GM06990 (cell line): ENCODE measurements around the gene SPTLC3.
A peak's percentile ranks its signal among the peaks of the same experiment; 100 is the strongest.

ENCODE experiments used
- DNase-seq: peaks from one replicate; pipeline ENCODE4 v3.0.0-alpha.2; 2011; ENCODE audit not compliant: insufficient read length; ENCODE audit errors: extremely low read depth
- H3K27me3 ChIP-seq: replicated peaks from 2 replicates; pipeline ENCODE4 v1.6.0; 2011; ENCODE audit warnings: low read length; ENCODE audit not compliant: control insufficient read depth, insufficient read depth
- H3K36me3 ChIP-seq: 2 replicates; pipeline ENCODE4 v1.5.1; 2011; ENCODE audit warnings: low read length; ENCODE audit not compliant: control insufficient read depth, insufficient read depth
- H3K4me3 ChIP-seq: replicated peaks from 2 replicates; pipeline ENCODE4 v1.5.1; 2011; ENCODE audit warnings: low read depth, mild to moderate bottlenecking, control low read depth, low read length
- CTCF ChIP-seq: IDR thresholded peaks from 2 replicates; pipeline ENCODE4 v1.5.1; 2011; ENCODE audit warnings: low read length, control low read depth, mild to moderate bottlenecking, inconsistent platforms; ENCODE audit not compliant: insufficient read depth, poor library complexity, severe bottlenecking

SPTLC3 gene

GRCh38 chr20:12965870-12966251, 42.9 kb upstream of the SPTLC3 start:
- H3K36me3 ChIP-seq = no peaks in the 10 kb centered on the region
- no peak overlapping the region for H3K4me3 ChIP-seq
- DNase-seq = no peak
- no peaks in the 10 kb centered on the region for H3K27me3 ChIP-seq
- no peak for TF ChIP-seq CTCF

GRCh38 chr20:12966468-12967085, 42.2 kb upstream of the SPTLC3 start:
- Histone ChIP-seq H3K27me3 (no peaks in the 10 kb centered on the region), H3K4me3 (no peak overlapping the region), H3K36me3 (no peaks in the 10 kb centered on the region)
- no peak for DNase-seq
- peak; percentile 11 for TF ChIP-seq CTCF

DNA sequence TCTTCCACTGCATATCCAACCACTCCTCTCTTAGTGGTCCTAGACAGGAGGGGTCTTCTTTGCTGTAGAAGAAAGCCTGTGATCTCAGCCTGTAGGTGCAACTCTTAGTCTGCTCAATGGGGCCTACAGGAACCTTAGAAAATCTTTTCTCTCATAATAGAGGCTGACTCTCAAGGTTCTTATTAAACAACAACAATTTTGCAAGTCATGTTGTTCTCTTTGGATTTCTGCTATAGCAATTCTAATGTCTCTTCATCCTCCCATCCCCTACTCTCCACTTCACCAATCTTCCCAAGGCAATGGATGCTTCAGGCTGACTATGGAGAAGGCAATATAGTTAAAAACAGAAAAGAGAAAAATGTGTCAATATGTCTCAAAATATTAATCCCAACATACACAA, 40.8 kb upstream of the SPTLC3 start:
- no peak for DNase-seq
- no peaks in the 10 kb centered on the region for H3K27me3 ChIP-seq
- TF ChIP-seq CTCF = no peak
- H3K4me3 ChIP-seq = no peak overlapping the region
- no peaks in the 10 kb centered on the region for H3K36me3 ChIP-seq

GRCh38 chr20:12968472-12968871, 40.3 kb upstream of the SPTLC3 start:
- no peak for TF ChIP-seq CTCF
- no peaks in the 10 kb centered on the region for H3K27me3 ChIP-seq
- H3K36me3 ChIP-seq = no peaks in the 10 kb centered on the region
- no peak for DNase-seq
- H3K4me3 ChIP-seq = no peak overlapping the region

DNA sequence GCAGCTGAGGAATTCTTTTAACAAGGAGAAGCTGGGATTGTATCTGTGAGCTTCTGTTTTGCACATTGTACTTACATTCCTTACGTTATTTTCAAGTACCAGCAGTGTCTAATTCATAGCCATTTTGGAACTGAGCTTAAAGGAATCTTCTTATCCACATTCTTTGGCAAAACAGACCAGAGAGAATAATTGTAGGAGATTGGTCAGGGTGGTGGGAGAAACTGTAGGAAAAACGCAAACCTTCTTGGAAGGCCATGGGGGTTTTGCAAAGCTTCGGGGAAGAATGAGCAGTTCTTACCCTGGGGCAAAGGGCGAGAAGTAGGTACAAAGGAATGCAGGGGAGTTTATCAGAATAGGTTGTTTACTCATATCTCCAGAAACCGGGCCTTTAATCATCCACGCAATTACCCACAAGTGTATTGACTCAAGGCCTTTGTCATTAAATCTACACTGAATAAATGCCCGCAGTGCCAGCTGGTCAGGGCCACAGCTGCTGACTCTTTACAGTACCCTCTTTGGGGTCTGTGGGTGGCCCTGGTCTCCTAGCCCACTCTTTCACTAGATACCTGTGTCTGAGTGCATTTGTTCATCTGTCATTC, 39.6 kb upstream of the SPTLC3 start:
- no peak for TF ChIP-seq CTCF
- no peak overlapping the region for H3K4me3 ChIP-seq
- no peak for DNase-seq
- H3K27me3 ChIP-seq = no peaks in the 10 kb centered on the region
- H3K36me3 ChIP-seq = no peaks in the 10 kb centered on the region

DNA sequence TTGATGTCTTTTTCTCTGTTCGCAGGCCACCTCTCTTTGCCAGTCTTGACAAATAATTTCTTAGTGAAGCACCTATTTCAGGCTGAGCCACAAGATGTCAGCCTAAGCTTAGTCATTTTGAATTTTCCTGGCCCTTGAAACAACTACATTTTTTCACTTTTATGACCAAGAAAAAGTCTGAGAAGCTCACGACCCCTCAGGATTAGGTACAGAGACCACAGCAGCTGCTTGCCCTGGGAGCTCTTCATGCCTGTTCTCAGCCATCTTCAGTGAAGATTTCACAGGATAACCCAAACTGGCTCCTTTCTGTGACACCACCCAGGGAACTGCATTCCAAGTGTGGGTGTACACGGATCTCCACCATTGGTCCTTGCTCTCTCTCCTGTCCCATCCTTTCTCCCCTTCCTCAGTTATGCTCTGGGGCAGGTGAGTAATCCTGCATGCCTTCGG, 38.4 kb upstream of the SPTLC3 start:
- DNase-seq = no peak

More for the DNA sequence above, 38.4 kb upstream of the SPTLC3 start:
- no peak overlapping the region for H3K4me3 ChIP-seq
- H3K36me3 ChIP-seq = no peaks in the 10 kb centered on the region
- peak; percentile 47 for TF ChIP-seq CTCF
- no peaks in the 10 kb centered on the region for H3K27me3 ChIP-seq
